GM19467 (cell line): ENCODE data around the gene ANKS1A.
"Not testable (repeated sequence)": the region's sequence is repeated elsewhere in the genome, so short reads cannot be mapped to it uniquely, and the experiment has no call there.

ENCODE experiments used
- ATAC-seq: cut with Tn5 transposase; IDR thresholded peaks from one replicate; pipeline ENCODE4 v1.9.1; 2021; ENCODE audit warnings: mild to moderate bottlenecking, moderate library complexity; ENCODE audit not compliant: unreplicated experiment

ANKS1A gene

DNA sequence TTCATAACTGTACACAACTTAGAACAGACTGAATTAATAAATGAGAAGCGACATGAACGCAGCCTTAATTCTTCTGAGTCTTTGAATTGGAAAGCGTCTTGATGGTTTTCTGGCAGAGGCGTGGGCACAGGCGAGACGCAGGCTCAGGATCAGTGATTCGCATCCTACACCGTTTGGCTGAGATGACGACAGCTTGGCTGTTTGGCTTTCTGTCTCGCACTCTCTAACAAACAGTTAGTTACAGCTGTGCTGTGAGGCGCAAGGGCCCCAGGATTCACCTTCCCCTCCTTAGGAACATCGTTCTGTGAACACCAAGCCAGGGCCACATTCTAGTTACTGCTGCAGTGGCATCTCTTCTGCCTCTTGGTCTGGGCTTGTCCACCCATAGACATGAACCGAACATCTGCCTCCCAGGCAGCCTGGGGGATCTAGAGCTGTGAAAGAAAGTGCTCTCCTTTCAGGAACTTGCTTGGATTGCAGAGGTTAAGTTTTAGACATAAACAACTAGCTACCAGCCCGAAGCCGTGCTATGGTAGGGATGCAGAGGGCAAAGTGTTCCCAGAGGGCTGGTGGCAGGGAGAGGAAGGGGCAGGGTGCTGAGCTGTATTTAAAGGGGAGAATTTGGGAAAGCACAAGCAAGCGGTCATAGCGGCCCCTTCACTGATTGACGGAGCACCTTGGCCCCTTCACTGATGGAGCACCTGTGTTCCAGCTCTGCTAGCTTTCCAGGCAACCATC, 202.5 kb downstream of the ANKS1A start:
- no peak for ATAC-seq

DNA sequence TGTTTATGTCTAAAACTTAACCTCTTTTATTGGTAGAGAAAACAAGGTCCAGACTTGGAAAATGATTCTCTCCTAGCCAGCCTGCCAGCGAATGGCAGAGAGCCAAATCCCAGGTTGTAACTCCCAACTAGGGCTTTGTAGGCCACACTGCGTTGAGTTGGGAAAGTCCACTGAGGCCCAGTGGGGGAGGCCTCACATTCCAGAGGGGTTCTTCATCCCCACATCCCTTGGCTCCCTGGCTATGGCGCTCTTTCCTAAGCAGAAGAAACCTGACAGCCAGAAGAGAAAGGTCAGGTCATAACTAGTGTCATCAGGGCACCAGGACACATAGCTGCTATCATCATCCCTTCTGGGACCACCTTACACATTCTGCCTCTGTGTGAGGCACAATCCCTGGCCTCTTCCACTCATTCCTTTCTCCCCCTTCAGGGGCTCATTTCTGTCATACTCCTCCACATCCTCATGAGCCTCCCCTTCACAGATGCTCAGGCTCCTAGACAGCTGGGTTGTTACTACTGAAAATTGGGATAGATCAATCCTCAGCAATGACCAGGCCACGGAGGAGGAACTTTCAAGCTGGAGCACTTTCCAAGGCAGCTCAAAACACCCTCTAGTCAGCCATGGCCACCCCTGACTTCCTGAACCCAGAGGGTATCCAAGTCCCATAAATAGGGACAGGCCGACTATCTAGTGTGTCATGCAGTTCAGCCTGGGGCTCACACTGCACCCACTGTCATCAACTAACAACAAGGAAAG, 203.5 kb downstream of the ANKS1A start:
- ATAC-seq: no peak

GRCh38 chr6:35093118-35093445, 204.0 kb downstream of the ANKS1A start:
- no peak for ATAC-seq

DNA sequence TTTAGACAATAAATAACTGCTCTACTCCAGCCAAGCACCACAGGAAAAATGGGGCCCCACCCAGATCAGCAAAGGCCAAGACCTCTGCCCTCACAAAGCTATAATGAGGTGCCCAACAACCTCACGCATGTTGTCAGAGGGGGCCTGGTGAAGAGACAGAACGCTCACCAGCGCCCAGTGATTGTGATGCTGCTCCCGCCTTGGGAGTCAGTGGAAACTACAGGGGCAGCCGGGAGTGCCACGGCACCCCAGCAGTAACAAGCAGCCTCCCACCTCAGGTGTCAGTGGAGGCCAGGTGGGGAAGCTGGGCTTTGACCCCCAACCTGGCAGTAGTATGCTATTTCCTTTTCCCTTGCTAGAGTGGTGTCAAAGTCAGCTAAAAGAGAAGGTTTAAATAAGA, 204.7 kb downstream of the ANKS1A start:
- ATAC-seq: no peak

DNA sequence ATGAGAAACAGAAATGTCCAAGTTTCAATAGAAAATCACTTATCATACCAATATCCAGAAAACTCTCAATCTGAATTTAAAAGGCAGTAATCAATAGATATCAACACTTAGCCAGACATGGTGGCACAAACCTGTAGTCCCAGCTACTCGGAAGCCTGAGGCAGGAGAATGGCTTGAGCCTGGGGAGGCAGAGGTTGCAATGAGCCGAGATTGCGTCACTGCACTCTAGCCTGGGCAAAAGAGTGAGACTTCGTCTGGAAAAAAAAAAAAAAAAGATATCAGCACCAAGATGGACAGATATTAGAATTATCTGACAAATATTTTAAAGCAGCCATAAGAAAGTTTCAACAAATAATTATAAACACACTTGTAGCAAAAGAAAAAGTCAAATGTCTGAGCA, 205.1 kb downstream of the ANKS1A start:
- ATAC-seq: no peak

GRCh38 chr6:35096129-35096862, 207.2 kb downstream of the ANKS1A start:
- ATAC-seq: no peak

DNA sequence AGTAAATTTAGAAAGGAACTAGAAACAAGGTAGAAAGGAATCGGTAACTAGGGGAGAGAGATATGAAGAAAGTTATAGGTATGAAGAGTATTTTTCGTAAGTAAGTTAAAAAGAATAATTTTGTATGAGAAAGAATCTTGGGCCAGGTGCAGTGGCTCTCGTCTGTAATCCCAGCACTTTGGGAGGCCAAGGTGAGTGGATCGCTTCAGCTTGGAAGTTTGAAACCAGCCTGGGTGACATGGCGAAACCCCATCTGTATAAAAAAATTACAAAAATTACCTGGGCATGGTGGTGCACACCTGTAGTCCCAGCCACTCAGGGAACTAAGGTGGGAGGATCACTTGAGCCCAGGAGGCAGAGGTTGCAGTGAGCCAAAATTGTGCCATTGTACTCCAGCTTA, 210.1 kb downstream of the ANKS1A start:
- ATAC-seq: no peak

DNA sequence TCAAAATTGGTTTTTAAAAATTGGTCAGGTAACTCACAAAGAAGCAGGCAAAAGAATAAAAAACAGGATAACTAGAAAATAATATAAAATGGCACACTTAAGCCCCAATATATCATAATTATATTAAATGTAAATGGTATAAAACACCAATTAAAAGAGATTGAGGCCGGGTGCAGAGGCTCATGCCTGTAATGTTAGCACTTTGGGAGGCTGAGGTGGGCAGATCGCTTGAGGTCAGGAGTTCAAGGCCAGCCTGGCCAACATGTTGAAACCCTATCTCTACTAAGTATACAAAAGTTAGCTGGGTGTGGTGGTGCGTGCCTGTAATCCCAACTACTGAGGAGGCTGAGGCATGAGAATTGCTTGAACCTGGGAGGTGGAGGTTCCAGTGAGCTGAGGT, 216.0 kb downstream of the ANKS1A start:
- no peak for ATAC-seq

DNA sequence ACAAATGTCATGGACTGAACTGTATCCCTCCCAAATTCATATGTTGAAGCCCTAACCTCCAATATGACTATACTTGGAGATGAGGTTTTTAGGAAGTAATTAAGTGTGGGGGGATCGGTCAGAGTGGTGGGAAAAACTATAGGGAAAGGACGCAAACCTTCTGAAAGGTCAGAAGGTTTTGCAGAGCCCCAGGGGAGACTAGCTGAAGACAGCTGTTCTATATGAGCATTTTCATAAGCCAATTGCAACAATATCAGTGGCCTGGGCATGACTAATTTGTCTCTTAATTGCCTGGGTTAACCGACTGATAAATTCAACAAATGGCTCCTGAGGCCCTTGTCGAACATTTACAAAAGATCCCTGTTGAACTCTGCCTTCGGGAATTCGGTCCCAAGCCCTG, 217.0 kb downstream of the ANKS1A start:
- not testable (repeated sequence) for ATAC-seq

GRCh38 chr6:35107208-35107607, 218.2 kb downstream of the ANKS1A start:
- not testable (repeated sequence) for ATAC-seq

GRCh38 chr6:35107761-35108160, 218.7 kb downstream of the ANKS1A start:
- not testable (repeated sequence) for ATAC-seq

GRCh38 chr6:35108309-35108885, 219.3 kb downstream of the ANKS1A start:
- no peak for ATAC-seq

- no peak for ATAC-seq
Measured at GRCh38 chr6:35120746-35121145, 231.7 kb downstream of the ANKS1A start.

DNA sequence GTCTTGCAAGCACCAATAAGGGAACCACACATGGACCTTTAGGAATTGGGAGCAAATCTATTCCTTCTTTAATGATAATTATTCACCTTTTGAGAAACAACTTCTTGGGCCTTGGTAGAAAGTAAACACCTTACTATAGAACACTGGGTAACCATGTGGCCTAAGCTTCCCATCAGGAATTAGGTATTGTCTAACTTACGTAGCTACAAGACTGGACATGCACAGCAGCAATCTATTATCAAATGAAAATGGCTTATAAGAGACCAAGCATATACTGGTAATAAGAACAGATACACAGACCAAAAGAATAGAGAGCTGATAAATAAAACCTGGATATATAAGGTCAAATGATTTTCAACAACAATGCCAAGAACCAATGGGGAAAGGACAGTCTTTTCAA, 235.3 kb downstream of the ANKS1A start:
- ATAC-seq: no peak

DNA sequence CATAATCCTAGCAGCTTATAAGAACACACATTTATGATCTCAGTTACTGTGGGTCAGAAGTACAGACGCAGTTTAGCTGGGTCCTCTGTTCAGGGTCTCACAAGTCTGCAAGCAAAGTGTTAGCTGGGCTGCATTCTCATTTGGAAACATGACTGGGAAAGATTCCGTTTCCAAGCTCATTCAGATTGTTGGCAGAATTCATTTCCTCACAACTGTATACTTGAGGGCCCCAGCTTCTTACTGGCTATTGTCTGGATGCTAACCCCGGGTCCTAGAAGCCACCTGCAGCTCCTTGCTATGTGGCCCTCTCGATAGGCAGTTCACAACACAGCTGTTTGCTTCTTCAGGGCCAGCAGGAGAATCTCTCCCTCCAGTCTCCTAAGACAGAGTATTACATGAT, 239.0 kb downstream of the ANKS1A start:
- ATAC-seq: no peak

DNA sequence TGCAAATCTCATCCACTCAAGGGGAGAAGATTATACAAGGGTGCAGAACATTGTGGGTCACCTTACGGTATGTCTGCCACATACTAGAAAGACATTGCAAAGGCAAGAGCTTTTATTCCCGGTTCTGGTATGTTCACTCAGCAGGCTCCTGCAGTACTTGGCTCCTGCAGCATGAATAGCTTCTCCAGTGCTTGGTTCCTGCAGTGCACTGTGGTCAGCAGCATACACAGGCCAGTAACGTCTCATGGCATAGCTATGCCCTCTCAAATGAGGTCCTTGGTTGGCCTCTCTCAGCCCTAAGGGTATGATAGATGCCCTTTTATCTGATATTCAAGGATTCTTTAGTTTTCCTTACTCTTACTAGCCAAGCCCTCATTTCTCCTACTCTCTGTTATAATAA, 239.4 kb downstream of the ANKS1A start:
- ATAC-seq: no peak

DNA sequence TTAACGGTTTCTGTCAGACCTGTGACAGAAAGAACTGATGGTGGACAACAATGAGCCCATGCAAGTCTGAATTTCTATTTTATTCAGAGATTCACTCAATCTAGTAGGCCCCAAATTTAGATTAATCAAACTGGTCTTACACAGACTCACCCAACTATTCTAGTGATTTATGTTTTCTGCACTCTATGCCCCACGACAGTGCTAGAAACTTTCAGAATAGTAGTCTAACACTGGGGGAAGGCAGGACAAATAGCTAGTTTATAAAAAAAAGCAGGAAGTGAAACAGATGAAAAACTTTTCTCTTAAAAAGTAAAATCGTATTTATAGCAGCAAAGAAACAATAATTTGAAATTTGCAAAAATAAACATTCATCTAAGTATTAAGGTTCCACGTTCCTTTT, 247.1 kb downstream of the ANKS1A start:
- ATAC-seq: no peak

- not testable (repeated sequence) for ATAC-seq
Measured at GRCh38 chr6:35138191-35138590, 249.1 kb downstream of the ANKS1A start.

DNA sequence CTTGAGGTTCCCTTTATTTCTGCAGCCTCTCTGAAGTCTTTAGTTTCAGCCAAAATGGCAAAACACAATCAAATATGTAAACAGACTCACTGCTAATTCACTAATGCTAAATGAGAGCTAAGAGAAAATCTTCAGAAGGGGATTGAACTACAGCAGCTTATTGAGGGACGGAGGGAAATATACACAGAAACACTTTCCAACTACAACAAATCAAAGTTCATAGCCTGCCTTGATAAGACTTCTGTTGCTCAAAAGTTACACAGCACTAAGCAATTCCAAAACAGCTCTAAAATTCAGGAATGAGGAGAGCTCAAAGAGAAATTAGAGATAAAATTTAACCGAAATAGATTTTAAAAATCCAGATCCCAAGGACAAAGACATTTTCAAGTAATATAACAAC, 250.4 kb downstream of the ANKS1A start:
- no peak for ATAC-seq

GRCh38 chr6:35139924-35140638, 251.0 kb downstream of the ANKS1A start:
- no peak for ATAC-seq

DNA sequence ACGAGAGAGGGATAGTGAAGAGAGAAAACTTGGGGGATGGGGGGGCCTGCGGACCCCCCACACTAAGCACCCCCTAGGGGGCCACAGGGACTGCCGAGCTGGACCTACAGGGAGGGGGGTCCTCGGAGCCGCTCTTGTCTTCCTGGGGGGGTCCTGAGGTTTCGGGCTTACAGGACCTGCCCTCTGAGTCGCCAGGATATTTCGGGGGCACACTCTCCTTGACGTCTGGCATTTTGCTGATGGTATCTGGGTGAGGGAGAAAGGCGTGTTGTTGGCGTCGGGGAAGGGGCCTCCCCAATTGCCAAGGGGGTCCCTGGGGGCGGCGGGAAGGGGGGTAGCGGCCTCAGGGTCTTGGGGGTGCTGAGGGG, 251.6 kb downstream of the ANKS1A start:
- ATAC-seq: no peak
